GM19463 (cell line): ENCODE results near the gene GRK5.

Experiments used
- ATAC-seq: cut with Tn5 transposase; IDR thresholded peaks from one replicate; pipeline ENCODE4 v1.9.1; 2021; ENCODE audit warnings: mild to moderate bottlenecking, moderate library complexity; ENCODE audit not compliant: unreplicated experiment

Gene GRK5

DNA sequence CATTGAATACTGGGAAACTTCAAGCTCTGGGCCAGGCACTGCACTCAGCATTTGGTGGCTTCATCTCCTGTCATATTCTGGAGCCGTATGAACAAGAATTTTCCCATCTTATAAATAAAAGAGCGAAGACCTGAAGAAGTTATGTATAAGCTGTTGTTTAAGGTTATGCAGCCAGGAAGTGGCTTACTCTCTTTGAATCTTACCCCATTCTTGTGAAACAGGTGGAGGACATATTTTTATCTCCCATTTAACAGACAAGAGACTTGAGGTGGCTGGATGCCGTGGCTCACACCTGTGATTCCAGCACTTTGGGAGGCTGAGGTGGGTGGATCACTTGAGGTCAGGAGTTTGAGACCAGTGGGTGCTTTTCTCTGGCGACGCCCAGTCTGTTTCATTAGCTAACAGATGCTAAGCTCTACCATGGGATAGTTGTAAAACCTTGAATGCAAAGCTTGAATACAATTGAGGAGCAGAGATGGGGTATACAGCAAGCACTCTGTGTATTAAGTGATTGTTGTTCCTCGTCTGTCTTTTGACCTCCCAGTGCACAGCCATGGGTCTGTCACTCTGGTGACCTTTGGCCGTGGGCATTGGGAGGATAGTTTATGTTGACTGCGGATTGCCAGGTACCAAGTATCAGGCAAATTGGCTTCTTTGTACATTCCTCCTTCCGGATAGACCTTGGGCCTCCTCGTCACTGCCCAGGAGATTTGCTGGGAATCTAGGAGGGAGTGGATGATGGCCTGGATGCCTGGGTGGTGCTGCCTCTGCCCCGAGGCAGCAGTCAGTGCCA, 85.8 kb downstream of the GRK5 start:
- ATAC-seq, result no peak

DNA sequence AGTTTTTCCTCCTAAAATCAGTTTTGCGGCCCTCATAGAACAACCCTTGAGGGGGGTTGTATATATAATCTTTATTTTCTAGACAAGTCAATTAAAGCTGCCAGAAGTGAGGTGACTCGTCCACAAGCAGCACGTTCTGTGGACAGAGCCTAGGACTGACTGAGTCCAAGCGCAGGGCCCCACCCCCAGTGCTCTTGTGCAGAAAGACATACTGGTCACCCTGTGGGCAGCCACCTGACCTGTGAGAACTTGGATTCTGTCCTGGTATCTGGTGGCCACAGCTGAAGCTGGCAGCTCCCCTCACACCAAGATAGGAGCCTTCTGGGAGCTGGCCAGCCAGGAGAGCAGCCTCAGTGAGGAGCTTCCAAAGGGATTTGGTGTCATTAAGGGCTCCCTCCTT, 89.3 kb downstream of the GRK5 start:
- ATAC-seq, result no peak

DNA sequence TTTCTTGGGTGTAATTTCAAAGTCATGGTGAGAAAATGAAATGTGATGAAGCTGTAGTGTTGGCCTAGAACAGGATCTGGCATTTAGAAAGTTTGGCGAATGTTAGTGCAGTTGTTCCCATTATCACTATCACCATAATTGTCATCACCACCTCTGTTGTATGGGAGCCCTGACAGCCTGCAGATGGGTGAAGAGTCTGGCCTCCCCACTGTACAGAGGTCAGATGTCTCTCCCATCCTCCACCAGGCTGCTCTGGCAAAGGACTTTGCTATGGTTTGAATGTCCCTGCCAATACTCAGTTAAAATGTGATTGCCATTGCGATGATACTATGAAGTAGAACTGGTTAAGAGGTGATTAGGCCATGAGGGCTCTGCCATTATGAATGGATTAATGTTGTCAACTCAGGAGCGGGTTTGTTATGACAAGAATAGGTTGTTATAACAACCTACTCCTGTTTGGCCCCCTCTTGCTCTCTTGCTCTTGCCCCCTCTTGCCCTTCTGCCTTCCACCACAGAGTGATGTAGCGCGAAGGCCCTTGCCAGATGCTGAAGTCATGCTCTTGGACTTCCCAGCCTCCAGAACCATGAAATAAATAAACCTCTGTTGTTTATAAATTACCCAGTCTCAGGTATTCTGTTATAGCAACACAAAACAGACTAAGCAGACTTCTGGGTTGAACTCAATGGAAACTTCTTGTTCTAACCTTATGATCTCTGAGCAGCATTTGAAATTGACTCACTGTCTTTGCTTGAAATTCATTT, 90.0 kb downstream of the GRK5 start:
- no peak for ATAC-seq

DNA sequence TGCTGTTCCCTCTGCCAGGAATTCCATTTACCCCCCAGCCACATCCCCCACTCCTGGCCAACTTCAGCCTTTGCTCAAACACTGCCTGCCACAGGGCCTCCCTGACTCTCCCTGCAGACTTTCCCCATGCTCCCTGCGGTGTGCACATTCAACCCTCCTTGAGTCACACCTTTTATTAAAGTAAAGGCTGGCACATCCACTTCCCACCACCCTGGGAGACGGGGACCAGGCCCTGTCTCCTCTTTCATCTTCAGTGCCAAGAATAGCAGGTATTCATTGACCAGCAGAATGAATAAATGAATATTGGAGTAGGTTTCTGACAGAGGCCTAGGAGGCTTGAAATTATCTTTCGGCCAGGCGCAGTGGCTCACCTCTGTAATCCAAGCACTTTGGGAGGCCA, 91.4 kb downstream of the GRK5 start:
- ATAC-seq, result no peak

DNA sequence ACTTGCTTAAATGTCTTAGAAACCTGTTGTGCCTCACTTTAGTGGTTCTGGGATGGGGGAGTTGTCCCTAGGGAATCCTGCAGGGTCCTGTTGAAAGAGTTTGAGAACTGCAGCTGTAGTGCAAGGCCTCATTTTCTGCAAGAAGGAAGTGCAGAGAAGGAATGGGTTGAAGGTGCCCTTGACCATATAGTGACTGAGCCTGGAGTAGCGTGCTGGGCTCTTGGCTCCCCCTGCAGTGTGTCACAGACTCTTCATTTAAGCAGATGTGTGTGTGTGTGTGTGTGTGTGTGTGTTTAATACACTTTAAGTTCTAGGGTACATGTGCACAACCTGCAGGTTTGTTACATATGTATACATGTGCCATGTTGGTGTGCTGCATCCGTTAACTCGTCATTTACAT, 92.2 kb downstream of the GRK5 start:
- ATAC-seq, result no peak

DNA sequence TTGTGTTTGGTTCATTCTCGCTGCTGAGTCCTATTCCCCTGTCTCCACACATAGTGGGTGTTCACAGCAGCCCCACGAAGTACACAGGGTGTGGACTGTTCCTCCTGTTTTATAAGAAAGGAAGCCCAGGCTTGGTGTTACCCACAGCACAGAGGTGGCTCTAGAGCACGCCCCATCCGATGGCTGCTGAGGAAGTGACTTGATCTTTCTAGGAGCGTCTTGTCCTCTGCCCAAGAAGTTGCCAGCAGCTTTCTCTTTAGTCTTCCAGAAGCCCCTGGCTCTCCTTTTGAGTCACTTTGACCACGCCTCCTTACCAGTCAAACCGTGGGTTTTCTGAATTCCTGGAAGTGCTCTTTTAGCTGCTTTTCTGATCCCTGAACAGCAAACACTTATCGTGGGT, 94.0 kb downstream of the GRK5 start:
- no peak for ATAC-seq

DNA sequence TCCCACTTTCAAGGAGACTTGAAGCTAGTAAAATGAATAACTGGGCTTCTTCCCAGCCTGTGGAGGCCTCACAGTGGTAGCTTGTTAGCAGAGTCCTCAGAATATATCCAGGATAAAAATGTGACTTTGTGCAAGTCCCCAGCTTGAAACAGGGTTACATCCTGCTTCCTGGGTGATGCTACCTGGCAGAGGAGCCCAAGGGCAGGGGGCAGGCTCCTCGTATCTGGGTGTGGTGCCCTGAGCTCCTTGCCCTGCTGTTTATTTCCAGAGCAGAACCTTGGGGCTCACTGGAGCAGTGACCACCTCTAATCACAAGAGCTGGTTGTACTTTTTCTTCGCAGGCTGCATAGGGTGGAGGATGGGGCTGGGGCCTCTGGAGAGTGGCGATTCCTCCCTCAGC, 94.8 kb downstream of the GRK5 start:
- ATAC-seq, result no peak

DNA sequence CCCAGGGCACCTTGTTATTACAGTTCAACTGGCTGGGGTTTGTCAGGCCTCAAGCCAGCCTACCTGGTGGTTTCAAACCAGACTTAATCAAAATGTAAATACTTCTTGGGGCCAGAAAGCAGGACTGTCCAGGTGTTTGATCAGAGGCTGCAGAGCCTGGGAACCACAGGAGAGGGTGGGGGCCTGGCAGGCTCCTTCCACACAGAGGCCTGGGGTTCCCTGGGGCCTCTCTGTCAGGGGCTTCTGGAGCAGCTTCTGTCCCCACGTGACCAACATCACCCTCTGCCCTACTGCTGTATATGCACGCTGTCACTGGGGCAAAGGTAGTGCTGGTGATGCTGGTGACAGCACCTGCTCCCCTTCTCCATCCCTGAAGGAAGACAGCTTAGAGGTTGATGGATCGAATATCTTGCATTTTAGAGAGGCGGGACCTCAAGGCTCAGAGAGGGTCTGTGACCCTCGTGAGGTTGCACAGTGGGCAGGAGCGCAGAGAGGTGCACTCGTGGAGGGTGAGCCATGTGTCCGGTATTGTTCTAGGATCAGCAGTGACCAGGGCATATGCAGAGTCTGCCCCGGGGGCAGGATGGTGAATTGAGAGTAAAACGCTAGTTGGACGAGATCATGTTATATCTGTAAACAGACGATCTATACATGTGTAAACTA, 95.4 kb downstream of the GRK5 start:
- ATAC-seq, result no peak

DNA sequence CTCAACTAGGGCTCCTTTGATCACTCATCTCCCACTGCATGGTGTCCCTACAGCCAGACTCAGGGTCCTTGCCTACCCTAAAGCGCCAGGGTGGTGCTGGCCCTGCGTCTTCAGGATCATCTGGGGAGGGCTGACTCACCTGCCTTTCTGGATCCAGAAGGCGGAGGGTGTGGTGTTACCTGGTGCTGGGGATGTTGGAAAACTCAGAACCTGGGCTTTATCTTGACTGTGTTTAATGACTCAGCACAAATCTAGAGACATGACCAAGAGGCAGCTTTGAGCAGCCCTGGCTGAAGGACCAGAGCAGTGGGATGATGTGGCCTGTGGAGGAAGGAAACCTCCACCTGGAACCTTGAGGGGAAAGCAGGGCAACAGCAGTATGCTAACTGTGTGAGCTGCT, 96.5 kb downstream of the GRK5 start:
- ATAC-seq, result no peak

DNA sequence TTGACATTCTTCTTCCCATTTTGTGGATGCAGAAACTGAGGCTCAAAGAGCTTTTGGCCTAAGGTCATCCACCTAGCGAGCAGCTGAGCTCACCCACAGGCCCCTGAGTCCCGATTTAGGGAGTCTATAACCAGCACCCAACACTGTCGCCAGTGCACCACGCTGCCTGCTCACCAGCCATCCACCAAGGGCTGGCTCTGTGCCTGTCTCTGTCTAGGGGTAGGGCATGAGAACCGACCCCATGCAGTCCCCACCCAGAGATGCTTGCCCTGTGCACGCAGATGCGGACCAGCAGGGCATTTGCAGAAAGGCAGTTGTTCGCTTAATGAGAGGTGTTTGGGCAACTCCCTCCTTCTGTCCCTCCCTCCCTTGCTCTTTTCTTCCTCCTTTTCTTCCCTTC, 97.2 kb downstream of the GRK5 start:
- ATAC-seq, result no peak

DNA sequence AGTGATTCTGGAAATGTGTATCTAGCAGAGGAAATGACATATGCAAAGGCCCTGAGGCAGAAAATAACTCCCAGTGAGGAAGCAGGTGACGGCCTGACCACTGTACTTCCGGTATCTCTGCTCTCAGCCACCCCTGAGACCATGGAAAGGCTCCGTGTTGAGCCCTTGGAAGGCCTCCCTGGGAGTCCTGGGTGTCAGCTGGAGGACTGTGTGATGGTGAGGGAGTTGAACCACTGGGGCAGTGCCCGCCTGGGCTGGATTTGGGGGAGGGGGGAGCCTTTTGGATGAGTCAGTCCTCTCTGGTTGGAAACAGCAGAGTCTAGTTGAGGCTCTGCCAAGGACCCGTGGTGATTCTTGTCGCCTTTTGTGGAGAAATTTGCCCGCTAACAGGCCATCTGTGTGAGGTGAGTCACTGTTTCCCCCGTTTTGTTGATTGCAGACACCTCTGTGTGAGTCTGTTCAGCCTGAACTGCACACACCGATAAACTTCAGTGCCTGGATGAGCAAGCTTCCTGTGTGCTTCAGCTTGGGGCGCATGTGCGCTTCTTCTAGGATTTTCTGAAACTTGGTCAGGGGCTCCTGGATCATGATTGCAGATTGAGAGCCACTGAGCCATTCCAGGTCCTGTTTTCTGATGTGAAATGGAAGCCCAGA, 98.6 kb downstream of the GRK5 start:
- peak; percentile 51 for ATAC-seq

DNA sequence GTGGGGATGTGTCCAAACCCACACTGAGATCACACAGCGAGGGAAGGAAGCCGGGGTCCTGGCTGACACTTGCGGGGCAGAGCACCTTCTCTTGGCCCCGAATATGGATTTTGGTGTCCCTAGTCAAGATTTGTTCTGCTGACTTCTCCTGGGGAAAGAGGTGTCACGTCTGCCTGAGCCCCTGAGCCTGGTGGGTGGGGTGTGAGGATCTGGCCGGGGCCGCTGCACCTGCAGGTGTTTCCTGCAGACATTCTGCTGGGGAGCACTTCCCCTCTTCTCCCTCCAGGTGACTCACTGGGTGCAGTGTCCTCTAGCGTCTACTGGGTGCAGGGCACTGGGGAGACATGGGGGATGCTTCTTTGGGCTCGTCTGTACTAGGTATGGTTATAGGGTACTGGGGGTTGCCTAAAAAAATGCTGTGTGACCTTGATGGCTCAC, 99.2 kb downstream of the GRK5 start:
- ATAC-seq, result peak; percentile 69

DNA sequence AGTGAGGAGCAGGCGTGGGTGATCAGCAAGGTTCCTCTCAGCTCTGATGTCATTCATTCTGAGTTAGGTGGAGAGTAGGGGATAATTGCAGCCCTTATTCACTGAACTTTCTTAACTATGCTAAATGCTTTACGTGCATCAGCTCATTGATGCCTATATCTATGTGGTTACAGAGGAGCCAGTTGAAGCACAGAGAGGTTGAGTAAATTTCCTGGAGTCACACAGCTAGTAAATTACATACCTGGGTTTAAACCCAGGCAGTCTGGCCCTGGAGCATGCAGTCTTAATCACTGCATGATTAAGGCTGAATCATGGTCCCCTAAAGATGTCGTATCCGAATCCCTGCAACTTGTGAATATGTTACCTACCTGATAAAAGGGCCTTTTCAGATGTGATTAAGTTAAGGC, 99.6 kb downstream of the GRK5 start:
- ATAC-seq, result no peak

DNA sequence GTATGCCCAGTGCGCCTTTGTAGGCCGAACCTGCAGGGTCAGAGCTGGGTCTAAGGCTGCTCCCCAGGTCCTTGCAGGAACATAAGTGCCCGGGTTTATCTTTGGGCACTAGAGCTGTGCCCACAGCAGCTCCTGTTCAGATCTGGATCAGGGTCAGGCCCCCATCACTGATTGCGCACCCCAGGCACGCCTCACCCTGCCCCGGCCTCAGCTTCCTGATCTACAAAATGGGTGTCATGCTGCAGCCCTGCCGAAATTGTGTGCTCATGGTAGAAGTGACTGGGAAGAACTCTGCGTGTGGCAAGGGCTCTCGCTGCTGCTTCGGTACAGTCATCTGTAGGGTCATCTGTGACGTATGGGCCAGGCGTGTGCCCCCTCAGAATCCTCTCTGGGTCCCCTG, 100.7 kb downstream of the GRK5 start:
- ATAC-seq, result no peak

DNA sequence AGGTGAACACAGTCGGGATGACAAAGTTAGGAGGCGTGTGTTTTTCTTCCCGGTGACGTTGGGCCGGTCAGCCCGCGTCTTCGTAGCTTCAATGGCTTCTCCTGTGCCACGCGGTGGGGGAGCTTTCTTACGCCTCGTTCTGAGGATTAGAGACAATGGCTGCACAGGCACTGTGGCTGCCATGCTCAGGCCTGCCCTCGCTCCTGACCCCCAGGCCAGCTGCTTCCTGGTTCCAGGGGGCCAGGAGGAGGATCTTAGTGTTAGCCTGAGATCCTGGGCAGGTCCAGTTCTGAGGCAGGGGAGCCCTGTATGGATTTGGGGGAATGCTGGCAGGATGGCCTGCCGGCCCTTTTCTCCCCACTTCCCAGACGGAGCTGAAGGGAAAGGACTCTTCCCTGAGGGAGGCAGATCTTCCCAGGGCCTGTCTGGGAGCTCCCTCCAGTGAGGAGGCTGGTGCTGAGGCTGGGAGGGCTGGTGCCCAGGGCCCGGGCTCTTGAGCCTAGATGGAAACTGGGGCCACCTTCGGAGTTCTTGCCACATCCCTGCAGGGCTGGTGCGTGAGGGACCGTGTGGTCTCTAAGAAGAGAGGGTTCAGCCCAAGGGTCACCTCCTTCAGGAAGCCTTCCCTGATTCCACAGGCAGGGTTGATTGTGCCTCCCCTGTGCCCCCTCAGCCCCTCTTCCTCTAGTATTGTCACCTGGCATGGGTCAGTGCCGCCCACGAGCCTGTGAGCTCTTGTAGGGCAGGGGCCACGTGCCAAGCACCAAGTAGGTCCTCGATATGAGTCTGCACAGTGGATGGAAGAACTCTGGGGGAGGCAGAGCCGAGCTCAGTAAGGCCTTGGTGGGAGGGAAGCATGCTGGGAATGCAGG, 101.4 kb downstream of the GRK5 start:
- ATAC-seq, result no peak

DNA sequence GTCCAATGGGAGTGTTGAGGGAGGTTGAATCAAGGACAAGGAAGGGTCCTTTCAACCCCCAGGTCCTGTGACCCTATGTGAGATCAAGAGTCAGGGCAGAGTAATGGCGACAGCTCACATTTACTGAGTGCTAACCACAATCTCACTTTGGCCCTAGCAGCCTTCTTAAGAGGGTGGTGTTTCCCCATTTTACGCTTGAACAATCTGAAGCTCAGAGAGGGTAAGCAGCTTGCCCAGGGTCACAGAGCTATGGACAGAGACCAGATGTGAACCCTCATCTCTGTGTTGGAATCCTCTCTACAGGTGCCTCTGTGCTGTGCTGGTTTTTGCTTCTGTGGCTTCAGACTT, 102.0 kb downstream of the GRK5 start:
- ATAC-seq, result no peak

DNA sequence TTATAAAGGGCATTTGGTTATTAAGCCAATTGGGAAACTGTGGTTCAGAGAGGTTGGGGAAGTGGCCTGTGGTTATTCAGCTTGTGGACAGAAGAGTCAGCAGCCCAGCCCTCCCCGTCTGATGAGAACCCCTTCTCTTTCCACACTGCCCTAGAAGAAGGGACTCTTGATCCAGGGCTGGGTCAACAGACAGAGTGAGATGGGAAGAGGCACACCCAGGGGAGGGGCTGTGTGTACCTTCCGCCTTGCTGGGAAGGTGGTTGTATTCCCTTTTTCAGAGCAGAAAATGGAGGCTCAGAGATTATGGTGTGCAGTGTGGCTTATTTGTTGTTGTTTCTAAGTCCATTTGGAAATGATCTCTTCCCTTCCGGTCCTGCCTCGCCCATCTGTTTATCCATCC, 103.4 kb downstream of the GRK5 start:
- ATAC-seq, result no peak

DNA sequence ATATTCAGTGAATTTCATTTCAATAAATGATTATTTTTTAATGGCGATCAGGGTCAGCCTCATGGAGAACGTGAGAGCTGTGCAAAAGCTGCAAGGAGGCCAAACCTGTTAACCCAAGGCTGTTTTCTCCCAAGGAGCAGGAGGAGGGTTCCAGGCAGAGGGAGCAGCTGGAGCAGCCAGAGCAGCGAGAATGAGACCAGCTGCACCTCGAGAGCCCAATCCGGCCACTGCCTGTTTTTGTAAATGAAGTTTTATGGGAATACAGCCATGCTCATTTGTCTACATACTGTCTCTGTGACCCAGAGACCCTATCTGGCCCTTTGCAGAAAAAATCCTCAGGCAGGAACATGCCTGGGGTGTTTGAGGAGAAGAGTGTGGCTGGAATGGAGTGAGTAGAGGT, 104.9 kb downstream of the GRK5 start:
- ATAC-seq, result no peak

DNA sequence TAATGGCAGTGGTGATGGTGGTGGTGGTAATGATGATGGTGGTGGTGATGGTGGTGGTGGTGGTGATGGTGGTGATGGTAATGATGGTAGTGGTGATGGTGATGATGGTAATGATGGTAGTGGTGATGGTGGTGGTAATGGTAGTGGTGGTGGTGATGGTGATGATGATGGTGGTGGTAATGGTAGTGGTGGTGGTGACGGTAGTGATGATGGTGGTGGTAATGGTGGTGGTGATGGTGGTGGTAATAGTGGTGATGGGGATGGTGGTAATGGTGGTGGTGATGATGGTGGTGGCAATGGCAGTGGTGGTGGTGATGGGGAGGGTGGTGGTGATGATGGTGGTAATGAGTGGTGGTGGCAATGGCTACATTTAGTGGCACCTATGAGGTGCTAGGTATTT, 105.7 kb downstream of the GRK5 start:
- no peak for ATAC-seq

DNA sequence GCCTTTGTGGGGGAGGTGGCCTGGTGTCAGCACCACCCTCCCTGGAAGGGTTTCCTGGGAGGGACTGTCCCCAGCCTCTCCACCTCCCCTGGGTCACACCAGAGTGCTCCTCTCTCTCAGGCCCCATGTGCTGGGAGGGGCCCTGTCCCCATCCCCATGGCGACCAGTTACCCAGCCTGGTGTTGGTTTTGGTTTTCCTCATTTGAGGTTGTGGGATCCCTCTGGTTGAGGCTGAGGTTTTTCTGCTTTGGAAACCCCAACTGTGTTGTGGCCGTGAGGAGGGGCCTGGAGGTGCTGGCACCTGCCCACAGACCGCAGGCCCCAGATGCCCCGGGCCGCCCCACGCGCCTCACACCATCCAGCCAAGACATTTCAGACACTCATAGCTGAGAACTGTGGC, 106.3 kb downstream of the GRK5 start:
- ATAC-seq, result peak; percentile 79

DNA sequence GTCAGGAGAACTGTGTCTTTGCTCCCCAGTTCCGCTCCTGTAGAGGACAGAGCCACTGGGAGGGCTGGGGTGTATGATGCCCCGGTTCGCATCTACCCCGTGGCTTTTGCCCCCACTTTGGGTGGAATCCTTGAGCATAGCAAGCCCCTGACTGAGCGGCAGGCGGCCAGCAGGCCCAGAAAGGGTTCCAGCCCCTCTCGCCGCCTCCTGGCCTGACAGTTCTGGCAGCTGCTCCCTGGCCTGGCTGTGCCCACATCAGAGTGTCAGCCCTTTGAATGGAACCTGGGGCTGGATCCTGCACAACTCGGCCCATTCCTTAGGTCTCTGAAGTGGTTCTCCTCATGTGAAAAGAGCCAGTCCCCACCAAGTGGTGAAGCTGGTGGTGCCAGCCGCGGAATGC, 106.7 kb downstream of the GRK5 start:
- no peak for ATAC-seq
